ENCODE measurements around the gene BLMH. TPM values are rescaled to one million over a fixed set of nuclear protein-coding genes. Genes with fewer than 3 reads are reported as not detected.

Gene BLMH
- total and polyA plus RNA-seq, 2 donors (not counting 3 experiments of a cell fraction or from before 2014, with no cell fraction given) = 24.6 to 65.8 TPM

GRCh38 chr17:30232015-30232823, 59.5 kb downstream of the BLMH start:
- no peaks in the 10 kb centered on the region for H3K9me3 ChIP-seq (replicated peaks; ENCODE audit: control insufficient read depth, insufficient read depth, low read length)
- no peak overlapping the region for H3K9ac ChIP-seq (replicated peaks; ENCODE audit: extremely low read depth, insufficient read depth, low read length)
- intact Hi-C loops (cut with micrococcal nuclease) (no loop called here), dilution Hi-C loops (cut with MboI; ENCODE audit: extremely low pct_ligation_motif_present, low sequenced_read_pairs) (no loop called here)
- FAIRE-seq (no peak), DNase-seq (ENCODE audit: low read depth, low spot score) (no peak)
- BruUV-seq (replicated peaks) = no TSS peak
- H3K36me3 ChIP-seq (ENCODE audit: control insufficient read depth in 2 of 2, extremely low read depth in 1 of 2, insufficient read depth in 2 of 2, low read length in 2 of 2) = no peaks in the 10 kb centered on the region
- peaks cover 8% of the 10 kb centered on the region for H3K4me1 ChIP-seq (ENCODE audit: control insufficient read depth, extremely low read depth, insufficient read depth, low read length)
- no peak overlapping the region for H3K27ac ChIP-seq (ENCODE audit: insufficient read depth, low read depth, low read length)
- H4K20me1 ChIP-seq (replicated peaks; ENCODE audit: control insufficient read depth, extremely low read depth, insufficient read depth, low read length) = no peaks in the 10 kb centered on the region
- ChIA-PET CTCF (interaction anchor here (1.6 kb wide), 1 partner anchor 127 kb away, joined by 6 read pairs; no protein-coding TSS in a partner anchor), POLR2A (no interaction called here)
- peaks cover 45 to 54% of the 10 kb centered on the region in 2 experiments for H3K27me3 ChIP-seq (ENCODE audit: control insufficient read depth in 2 of 2, insufficient read depth in 2 of 2, low read length in 2 of 2)
- no peak overlapping the region for H3K4me2 ChIP-seq (ENCODE audit: insufficient read depth, low read length)
- H3K79me2 ChIP-seq (ENCODE audit: control insufficient read depth, insufficient read depth, low read length) = no peaks in the 10 kb centered on the region
- no peak overlapping the region for H3K4me3 ChIP-seq (replicated peaks in 1 of 3; ENCODE audit: insufficient read depth in 1 of 3, low read depth in 1 of 3, low read length in 3 of 3)
- no peak overlapping the region for H2AFZ ChIP-seq (ENCODE audit: low read depth, low read length)
- no peaks in the 10 kb centered on the region for H3K9me1 ChIP-seq (replicated peaks; ENCODE audit: control insufficient read depth, extremely low read depth, insufficient read depth, low read length)
- no peak for TF ChIP-seq EZH2 (IDR thresholded peaks at IDR 0.05; ENCODE audit: borderline replicate concordance, low read depth, low read length, severe bottlenecking)
- no peak for TF ChIP-seq CTCF (IDR thresholded peaks at IDR 0.05; ENCODE audit: extremely low read depth in 1 of 2, insufficient read depth in 1 of 2, low read depth in 1 of 2, low read length in 2 of 2)
- no peak for TF ChIP-seq JUN (IDR thresholded peaks at IDR 0.05; ENCODE audit: borderline replicate concordance, insufficient read depth, insufficient read length, low read depth)
- TF ChIP-seq MYC (IDR thresholded peaks at IDR 0.05; ENCODE audit: low read depth, low read length) = no peak
- TF ChIP-seq POLR2AphosphoS5 (IDR thresholded peaks at IDR 0.05; ENCODE audit: insufficient read depth, low read depth, low read length) = no peak
- no peak for TF ChIP-seq POLR2A (IDR thresholded peaks at IDR 0.05; ENCODE audit: low read depth, low read length)

Data from endothelial cell of umbilical vein (primary cell).